HepG2 (cell line): ENCODE results near the gene IFT80. TPM values are rescaled to one million over a fixed set of nuclear protein-coding genes. Genes with fewer than 3 reads are reported as not detected.

Experiments used
- ATF7 ChIP-seq, 2 experiments: fragments of 450-650 bp in 1 of 2; sonication (generic) in 1 of 2; formaldehyde crosslinking in 1 of 2; IDR thresholded peaks; 2 replicates each; pipeline versions ENCODE4 v1.4.0 to v1.6.1; 2016 to 2020; ENCODE audit warnings: antibody characterized with exemption in 1 of 2, mild to moderate bottlenecking in 1 of 2, missing genetic modification reagents in 1 of 2
- FOXC1 ChIP-seq: sonication (generic); formaldehyde crosslinking; IDR thresholded peaks from 2 replicates; pipeline ENCODE4 v1.8.0; 2022; ENCODE audit warnings: mild to moderate bottlenecking, missing genetic modification reagents, borderline replicate concordance
- GTF3A ChIP-seq: sonication (generic); formaldehyde crosslinking; conservative IDR thresholded peaks from 2 replicates; pipeline ENCODE4 v1.4.0; 2020; ENCODE audit warnings: mild to moderate bottlenecking, missing genetic modification reagents
- HNF4A ChIP-seq: sonication (generic); formaldehyde crosslinking; IDR thresholded peaks from 2 replicates; pipeline ENCODE4 v1.4.0; 2020; ENCODE audit warnings: missing genetic modification reagents
- HOXA9 ChIP-seq: sonication (generic); formaldehyde crosslinking; IDR thresholded peaks from 2 replicates; pipeline ENCODE4 v1.8.1; 2022; ENCODE audit warnings: missing genetic modification reagents, mild to moderate bottlenecking, moderate library complexity, borderline replicate concordance
- JUND ChIP-seq: sonication (generic); formaldehyde crosslinking; IDR thresholded peaks from 2 replicates; pipeline ENCODE4 v1.8.0; 2022; ENCODE audit warnings: mild to moderate bottlenecking, missing genetic modification reagents
- MIXL1 ChIP-seq: IDR thresholded peaks from 2 replicates; pipeline ENCODE4 v1.6.1; 2016
- NFYC ChIP-seq: IDR thresholded peaks from 2 replicates; pipeline ENCODE4 v1.6.1; 2016; ENCODE audit warnings: missing genetic modification reagents, missing compliant biosample characterization
- TCF7L2 ChIP-seq: IDR thresholded peaks from 2 replicates; pipeline ENCODE4 v1.6.1; 2011; ENCODE audit warnings: mild to moderate bottlenecking, low read depth, low read length, moderate library complexity
- ZNF17 ChIP-seq: sonication (generic); formaldehyde crosslinking; IDR thresholded peaks from 2 replicates; pipeline ENCODE4 v1.5.0; 2020; ENCODE audit warnings: mild to moderate bottlenecking, missing genetic modification reagents
- ZNF879 ChIP-seq: sonication (generic); formaldehyde crosslinking; IDR thresholded peaks from 2 replicates; pipeline ENCODE4 v1.8.1; 2023; ENCODE audit warnings: missing genetic modification reagents
- ZSCAN31 ChIP-seq: sonication (generic); formaldehyde crosslinking; IDR thresholded peaks from 2 replicates; pipeline ENCODE4 v1.5.0; 2020; ENCODE audit warnings: low read depth, mild to moderate bottlenecking, missing genetic modification reagents
- polyA plus RNA-seq, 8 experiments: library from polyadenylated mRNA; depleted of rRNA in 3 of 8; stranded (reverse) in 7 of 8; unstranded in 1 of 8; fragments of >200 nt; fragmentation: Illumina TruSeq in 4 of 8; extraction: Trizol in 4 of 8; gene quantifications; 2 replicates each; pipeline versions ENCODE4 v1.2.1 to v1.2.3, GENCODE V29; 2011 to 2016; ENCODE audit warnings: low read depth in 4 of 8, missing spikeins in 1 of 8, mixed read lengths in 1 of 8; ENCODE audit not compliant: insufficient read depth in 1 of 8
- total RNA-seq, 5 experiments: library from RNA; depleted of rRNA; stranded (reverse); fragments of >200 nt; fragmentation: Illumina TruSeq; extraction: Trizol; gene quantifications; 2 replicates each; pipeline ENCODE4 v1.2.3, GENCODE V29; 2016; ENCODE audit warnings: low read depth in 1 of 5
- TF ChIP-seq, protein P1 (sequence below): sonication (generic); formaldehyde crosslinking; IDR thresholded peaks from 2 replicates; pipeline ENCODE4 v1.5.0; 2020; ENCODE audit warnings: mild to moderate bottlenecking, missing genetic modification reagents
- TF ChIP-seq, protein P2 (sequence below): fragments of 450-650 bp; IDR thresholded peaks from 2 replicates; pipeline ENCODE4 v1.6.1; 2017; ENCODE audit warnings: mild to moderate bottlenecking
- TF ChIP-seq, protein P3 (sequence below): sonication (generic); formaldehyde crosslinking; IDR thresholded peaks from 2 replicates; pipeline ENCODE4 v1.4.0; 2020; ENCODE audit warnings: low read depth, mild to moderate bottlenecking, missing genetic modification reagents
- TF ChIP-seq, protein P4 (sequence below): sonication (generic); formaldehyde crosslinking; IDR thresholded peaks from 2 replicates; pipeline ENCODE4 v1.5.0; 2020; ENCODE audit warnings: mild to moderate bottlenecking, missing genetic modification reagents, moderate library complexity
- TF ChIP-seq, protein P5 (sequence below): sonication (generic); formaldehyde crosslinking; IDR thresholded peaks from 2 replicates; pipeline ENCODE4 v1.4.0; 2020; ENCODE audit warnings: mild to moderate bottlenecking, missing genetic modification reagents

The IFT80 gene
- total and polyA plus RNA-seq, 2 of the 13 experiments (the other 11 are each of a cell fraction or from before 2014, with no cell fraction given), result 11.4 to 15.7 TPM

DNA sequence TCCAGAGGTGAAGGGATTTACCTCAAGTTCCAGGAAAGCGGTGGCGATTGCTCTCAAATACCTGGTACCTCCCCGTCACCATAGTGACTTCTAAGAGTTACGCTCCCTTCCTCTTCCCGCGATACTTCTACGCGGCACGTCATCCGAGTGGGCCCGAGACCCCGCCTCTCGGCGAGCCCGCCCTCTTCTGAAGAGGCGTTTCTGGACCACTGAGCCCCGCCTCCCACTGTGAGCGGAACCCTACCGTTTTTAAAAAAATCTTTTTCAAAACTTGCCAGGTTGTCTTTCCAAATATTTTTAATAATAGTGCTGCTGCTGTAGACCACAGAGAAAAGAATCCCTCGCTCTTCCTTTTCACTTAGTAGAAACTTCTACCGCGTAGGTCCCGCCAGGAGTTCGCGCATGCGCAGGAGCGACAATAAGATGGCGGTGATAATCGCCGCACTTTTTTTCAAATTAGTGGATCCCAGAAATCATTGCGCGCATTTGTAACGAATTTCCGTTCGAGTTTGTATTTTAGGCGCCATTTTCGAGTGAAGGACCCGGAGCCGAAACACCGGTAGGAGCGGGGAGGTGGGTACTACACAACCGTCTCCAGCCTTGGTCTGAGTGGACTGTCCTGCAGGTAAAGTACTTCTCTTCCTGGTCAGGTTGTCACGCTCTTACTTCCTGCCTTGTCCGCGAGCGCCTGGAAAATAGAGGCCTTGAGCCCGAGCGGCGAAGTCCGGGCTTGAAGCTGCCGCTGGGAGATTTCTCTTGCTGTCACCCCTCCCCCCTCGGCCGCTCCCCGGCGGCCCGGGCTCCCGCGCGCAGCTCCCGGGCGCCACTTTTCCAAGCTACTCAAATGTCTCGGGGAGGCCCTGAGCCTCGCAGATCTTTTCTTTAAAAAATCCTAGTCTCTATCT, at the start of gene IFT80, which contains the start of gene SMC4 (continued):
- TF ChIP-seq, protein P1, sequence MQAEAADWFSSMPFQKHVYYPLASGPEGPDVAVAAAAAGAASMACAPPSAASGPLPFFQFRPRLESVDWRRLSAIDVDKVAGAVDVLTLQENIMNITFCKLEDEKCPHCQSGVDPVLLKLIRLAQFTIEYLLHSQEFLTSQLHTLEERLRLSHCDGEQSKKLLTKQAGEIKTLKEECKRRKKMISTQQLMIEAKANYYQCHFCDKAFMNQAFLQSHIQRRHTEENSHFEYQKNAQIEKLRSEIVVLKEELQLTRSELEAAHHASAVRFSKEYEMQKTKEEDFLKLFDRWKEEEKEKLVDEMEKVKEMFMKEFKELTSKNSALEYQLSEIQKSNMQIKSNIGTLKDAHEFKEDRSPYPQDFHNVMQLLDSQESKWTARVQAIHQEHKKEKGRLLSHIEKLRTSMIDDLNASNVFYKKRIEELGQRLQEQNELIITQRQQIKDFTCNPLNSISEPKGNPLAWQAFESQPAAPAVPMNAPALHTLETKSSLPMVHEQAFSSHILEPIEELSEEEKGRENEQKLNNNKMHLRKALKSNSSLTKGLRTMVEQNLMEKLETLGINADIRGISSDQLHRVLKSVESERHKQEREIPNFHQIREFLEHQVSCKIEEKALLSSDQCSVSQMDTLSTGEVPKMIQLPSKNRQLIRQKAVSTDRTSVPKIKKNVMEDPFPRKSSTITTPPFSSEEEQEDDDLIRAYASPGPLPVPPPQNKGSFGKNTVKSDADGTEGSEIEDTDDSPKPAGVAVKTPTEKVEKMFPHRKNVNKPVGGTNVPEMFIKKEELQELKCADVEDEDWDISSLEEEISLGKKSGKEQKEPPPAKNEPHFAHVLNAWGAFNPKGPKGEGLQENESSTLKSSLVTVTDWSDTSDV (CRISPR knock-in tag), result no peak
- TF ChIP-seq TCF7L2 (no peak), HNF4A (no peak), ATF7 (IDR thresholded peaks at IDR 0.05) (no peak), ATF7 (CRISPR knock-in tag; IDR thresholded peaks at IDR 0.05) (no peak), FOXC1 (CRISPR knock-in tag) (no peak), GTF3A (CRISPR knock-in tag) (no peak), HOXA9 (CRISPR knock-in tag) (no peak), ZNF17 (CRISPR knock-in tag) (no peak), ZSCAN31 (CRISPR knock-in tag) (no peak), NFYC (CRISPR knock-in tag) (no peak), JUND (CRISPR knock-in tag) (no peak), ZNF879 (CRISPR knock-in tag) (no peak), MIXL1 (CRISPR knock-in tag) (peak; percentile 71)
- TF ChIP-seq, protein P2, sequence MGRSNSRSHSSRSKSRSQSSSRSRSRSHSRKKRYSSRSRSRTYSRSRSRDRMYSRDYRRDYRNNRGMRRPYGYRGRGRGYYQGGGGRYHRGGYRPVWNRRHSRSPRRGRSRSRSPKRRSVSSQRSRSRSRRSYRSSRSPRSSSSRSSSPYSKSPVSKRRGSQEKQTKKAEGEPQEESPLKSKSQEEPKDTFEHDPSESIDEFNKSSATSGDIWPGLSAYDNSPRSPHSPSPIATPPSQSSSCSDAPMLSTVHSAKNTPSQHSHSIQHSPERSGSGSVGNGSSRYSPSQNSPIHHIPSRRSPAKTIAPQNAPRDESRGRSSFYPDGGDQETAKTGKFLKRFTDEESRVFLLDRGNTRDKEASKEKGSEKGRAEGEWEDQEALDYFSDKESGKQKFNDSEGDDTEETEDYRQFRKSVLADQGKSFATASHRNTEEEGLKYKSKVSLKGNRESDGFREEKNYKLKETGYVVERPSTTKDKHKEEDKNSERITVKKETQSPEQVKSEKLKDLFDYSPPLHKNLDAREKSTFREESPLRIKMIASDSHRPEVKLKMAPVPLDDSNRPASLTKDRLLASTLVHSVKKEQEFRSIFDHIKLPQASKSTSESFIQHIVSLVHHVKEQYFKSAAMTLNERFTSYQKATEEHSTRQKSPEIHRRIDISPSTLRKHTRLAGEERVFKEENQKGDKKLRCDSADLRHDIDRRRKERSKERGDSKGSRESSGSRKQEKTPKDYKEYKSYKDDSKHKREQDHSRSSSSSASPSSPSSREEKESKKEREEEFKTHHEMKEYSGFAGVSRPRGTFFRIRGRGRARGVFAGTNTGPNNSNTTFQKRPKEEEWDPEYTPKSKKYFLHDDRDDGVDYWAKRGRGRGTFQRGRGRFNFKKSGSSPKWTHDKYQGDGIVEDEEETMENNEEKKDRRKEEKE, result no peak
- TF ChIP-seq, protein P3, sequence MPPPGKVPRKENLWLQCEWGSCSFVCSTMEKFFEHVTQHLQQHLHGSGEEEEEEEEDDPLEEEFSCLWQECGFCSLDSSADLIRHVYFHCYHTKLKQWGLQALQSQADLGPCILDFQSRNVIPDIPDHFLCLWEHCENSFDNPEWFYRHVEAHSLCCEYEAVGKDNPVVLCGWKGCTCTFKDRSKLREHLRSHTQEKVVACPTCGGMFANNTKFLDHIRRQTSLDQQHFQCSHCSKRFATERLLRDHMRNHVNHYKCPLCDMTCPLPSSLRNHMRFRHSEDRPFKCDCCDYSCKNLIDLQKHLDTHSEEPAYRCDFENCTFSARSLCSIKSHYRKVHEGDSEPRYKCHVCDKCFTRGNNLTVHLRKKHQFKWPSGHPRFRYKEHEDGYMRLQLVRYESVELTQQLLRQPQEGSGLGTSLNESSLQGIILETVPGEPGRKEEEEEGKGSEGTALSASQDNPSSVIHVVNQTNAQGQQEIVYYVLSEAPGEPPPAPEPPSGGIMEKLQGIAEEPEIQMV (CRISPR knock-in tag), result no peak
- TF ChIP-seq, protein P4, sequence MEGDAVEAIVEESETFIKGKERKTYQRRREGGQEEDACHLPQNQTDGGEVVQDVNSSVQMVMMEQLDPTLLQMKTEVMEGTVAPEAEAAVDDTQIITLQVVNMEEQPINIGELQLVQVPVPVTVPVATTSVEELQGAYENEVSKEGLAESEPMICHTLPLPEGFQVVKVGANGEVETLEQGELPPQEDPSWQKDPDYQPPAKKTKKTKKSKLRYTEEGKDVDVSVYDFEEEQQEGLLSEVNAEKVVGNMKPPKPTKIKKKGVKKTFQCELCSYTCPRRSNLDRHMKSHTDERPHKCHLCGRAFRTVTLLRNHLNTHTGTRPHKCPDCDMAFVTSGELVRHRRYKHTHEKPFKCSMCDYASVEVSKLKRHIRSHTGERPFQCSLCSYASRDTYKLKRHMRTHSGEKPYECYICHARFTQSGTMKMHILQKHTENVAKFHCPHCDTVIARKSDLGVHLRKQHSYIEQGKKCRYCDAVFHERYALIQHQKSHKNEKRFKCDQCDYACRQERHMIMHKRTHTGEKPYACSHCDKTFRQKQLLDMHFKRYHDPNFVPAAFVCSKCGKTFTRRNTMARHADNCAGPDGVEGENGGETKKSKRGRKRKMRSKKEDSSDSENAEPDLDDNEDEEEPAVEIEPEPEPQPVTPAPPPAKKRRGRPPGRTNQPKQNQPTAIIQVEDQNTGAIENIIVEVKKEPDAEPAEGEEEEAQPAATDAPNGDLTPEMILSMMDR (CRISPR knock-in tag), result no peak
- TF ChIP-seq, protein P5, sequence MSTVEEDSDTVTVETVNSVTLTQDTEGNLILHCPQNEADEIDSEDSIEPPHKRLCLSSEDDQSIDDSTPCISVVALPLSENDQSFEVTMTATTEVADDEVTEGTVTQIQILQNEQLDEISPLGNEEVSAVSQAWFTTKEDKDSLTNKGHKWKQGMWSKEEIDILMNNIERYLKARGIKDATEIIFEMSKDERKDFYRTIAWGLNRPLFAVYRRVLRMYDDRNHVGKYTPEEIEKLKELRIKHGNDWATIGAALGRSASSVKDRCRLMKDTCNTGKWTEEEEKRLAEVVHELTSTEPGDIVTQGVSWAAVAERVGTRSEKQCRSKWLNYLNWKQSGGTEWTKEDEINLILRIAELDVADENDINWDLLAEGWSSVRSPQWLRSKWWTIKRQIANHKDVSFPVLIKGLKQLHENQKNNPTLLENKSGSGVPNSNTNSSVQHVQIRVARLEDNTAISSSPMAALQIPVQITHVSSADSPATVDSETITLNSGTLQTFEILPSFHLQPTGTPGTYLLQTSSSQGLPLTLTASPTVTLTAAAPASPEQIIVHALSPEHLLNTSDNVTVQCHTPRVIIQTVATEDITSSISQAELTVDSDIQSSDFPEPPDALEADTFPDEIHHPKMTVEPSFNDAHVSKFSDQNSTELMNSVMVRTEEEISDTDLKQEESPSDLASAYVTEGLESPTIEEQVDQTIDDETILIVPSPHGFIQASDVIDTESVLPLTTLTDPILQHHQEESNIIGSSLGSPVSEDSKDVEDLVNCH (CRISPR knock-in tag), result no peak
